Ishikawa (cell line): Measurements from ENCODE around the gene CEP162.

Source experiments
- CEBPB ChIP-seq: IDR thresholded peaks from 2 replicates; pipeline ENCODE4 v1.6.1; 2012
- CREB1 ChIP-seq: IDR thresholded peaks from 2 replicates; pipeline ENCODE4 v1.6.1; 2012; ENCODE audit warnings: low read depth
- EGR1 ChIP-seq: IDR thresholded peaks from 2 replicates; pipeline ENCODE4 v1.6.1; 2012
- EP300 ChIP-seq: IDR thresholded peaks from 2 replicates; pipeline ENCODE4 v1.6.1; 2012; ENCODE audit warnings: borderline replicate concordance
- FOXM1 ChIP-seq: IDR thresholded peaks from 2 replicates; pipeline ENCODE4 v1.6.1; 2012; ENCODE audit warnings: low read depth, borderline replicate concordance
- NFIC ChIP-seq: IDR thresholded peaks from 2 replicates; pipeline ENCODE4 v1.6.1; 2012
- RAD21 ChIP-seq: IDR thresholded peaks from 2 replicates; pipeline ENCODE4 v1.6.1; 2012; ENCODE audit warnings: low read depth
- TAF1 ChIP-seq: IDR thresholded peaks from 2 replicates; pipeline ENCODE4 v1.6.1; 2012; ENCODE audit warnings: low read depth, mild to moderate bottlenecking
- TCF12 ChIP-seq: IDR thresholded peaks from 2 replicates; pipeline ENCODE4 v1.6.1; 2012; ENCODE audit warnings: low read depth
- TEAD4 ChIP-seq: IDR thresholded peaks from 2 replicates; pipeline ENCODE4 v1.6.1; 2012
- YY1 ChIP-seq: IDR thresholded peaks from 2 replicates; pipeline ENCODE4 v1.6.1; 2012; ENCODE audit warnings: low read depth
- ZBTB7A ChIP-seq: IDR thresholded peaks from 2 replicates; pipeline ENCODE4 v1.6.1; 2012; ENCODE audit warnings: low read depth
- TF ChIP-seq, protein P1 (sequence below): IDR thresholded peaks from 2 replicates; pipeline ENCODE4 v1.6.1; 2012
- TF ChIP-seq, protein P2 (sequence below): IDR thresholded peaks from 2 replicates; pipeline ENCODE4 v1.6.1; 2012; ENCODE audit warnings: low read depth, mild to moderate bottlenecking
- TF ChIP-seq, protein P3 (sequence below): IDR thresholded peaks from 2 replicates; pipeline ENCODE4 v1.6.1; 2012

CEP162 gene

DNA sequence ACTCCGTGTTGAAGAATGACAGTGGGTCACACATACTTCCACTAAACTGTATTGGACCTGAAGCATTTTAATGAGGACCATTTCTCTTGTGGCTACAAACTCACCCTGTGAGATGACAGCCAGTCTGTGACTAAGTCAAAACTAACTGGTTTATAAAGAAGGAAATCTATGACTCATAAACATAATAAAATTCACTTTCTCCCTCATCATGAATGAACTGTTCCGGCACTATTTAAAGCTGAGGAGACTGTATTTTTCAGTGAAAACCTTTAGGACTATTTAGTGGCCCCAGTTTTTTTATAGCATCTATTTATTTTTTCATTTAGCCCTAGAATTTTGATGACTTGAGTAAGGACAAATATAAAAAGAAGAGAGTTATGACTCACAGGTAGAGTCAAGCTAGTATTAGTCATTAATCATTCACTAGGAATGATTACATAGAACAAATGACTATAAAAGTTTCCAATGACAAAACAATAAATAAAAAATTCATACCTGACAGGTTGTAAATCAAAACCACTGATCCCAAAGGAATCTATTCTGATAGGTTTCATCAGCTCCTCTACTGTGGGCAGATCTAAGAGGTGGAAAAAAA, 34.2 kb downstream of the CEP162 start:
- TF ChIP-seq FOXM1 (no peak), EP300 (no peak), EGR1 (no peak), ZBTB7A (no peak), YY1 (no peak), CREB1 (no peak), RAD21 (no peak), TCF12 (no peak), CEBPB (no peak), TEAD4 (no peak), TAF1 (no peak), NFIC (no peak)
- TF ChIP-seq, protein P1, sequence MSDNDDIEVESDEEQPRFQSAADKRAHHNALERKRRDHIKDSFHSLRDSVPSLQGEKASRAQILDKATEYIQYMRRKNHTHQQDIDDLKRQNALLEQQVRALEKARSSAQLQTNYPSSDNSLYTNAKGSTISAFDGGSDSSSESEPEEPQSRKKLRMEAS, result no peak
- TF ChIP-seq, protein P2, sequence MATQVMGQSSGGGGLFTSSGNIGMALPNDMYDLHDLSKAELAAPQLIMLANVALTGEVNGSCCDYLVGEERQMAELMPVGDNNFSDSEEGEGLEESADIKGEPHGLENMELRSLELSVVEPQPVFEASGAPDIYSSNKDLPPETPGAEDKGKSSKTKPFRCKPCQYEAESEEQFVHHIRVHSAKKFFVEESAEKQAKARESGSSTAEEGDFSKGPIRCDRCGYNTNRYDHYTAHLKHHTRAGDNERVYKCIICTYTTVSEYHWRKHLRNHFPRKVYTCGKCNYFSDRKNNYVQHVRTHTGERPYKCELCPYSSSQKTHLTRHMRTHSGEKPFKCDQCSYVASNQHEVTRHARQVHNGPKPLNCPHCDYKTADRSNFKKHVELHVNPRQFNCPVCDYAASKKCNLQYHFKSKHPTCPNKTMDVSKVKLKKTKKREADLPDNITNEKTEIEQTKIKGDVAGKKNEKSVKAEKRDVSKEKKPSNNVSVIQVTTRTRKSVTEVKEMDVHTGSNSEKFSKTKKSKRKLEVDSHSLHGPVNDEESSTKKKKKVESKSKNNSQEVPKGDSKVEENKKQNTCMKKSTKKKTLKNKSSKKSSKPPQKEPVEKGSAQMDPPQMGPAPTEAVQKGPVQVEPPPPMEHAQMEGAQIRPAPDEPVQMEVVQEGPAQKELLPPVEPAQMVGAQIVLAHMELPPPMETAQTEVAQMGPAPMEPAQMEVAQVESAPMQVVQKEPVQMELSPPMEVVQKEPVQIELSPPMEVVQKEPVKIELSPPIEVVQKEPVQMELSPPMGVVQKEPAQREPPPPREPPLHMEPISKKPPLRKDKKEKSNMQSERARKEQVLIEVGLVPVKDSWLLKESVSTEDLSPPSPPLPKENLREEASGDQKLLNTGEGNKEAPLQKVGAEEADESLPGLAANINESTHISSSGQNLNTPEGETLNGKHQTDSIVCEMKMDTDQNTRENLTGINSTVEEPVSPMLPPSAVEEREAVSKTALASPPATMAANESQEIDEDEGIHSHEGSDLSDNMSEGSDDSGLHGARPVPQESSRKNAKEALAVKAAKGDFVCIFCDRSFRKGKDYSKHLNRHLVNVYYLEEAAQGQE, result no peak
- TF ChIP-seq, protein P3, sequence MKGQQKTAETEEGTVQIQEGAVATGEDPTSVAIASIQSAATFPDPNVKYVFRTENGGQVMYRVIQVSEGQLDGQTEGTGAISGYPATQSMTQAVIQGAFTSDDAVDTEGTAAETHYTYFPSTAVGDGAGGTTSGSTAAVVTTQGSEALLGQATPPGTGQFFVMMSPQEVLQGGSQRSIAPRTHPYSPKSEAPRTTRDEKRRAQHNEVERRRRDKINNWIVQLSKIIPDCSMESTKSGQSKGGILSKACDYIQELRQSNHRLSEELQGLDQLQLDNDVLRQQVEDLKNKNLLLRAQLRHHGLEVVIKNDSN, result no peak

DNA sequence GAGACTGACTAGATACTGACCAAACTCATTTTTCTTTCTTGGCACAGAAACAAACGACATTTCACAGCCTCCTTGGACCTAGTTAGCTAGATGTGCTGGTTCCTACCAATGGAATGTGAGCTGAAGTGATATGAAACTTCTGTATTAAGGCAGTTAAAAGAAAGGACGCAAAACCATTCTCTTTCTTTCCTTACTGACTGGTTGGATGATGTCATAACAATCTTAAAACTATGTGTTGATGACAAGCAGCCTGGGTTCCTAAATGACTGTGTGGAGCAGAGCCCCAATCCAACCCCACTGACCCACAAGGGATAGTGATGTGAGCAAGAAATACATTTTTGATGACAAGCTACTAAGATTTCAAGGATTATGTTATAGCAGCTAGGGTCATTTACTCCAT, 35.6 kb downstream of the CEP162 start:
- TF ChIP-seq, protein P3, result no peak
- TF ChIP-seq NFIC, result no peak
- TF ChIP-seq CEBPB, result no peak
- no peak for TF ChIP-seq ZBTB7A
- TF ChIP-seq, protein P1, result no peak
- no peak for TF ChIP-seq TCF12
- TF ChIP-seq EP300, result no peak
- TF ChIP-seq EGR1, result no peak
- no peak for TF ChIP-seq TAF1
- TF ChIP-seq, protein P2, result no peak

DNA sequence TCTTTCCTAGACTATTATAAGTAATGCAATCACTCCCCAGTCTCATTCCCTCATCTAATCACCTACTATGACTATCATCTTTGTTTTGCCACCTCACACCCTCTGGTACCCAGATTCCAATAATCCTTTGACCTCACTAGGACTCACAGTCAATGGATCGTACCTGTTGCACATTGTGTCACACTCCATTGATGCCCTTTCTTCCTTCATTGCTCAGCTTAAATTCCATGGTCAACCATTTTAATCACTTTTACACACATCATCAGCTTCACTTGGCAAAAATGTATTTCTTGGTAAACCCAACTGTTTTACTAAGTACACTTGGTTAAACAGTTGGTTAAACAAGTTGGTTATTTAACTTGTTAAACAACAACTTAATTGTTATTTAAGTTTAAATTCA, 44.0 kb downstream of the CEP162 start:
- no peak for TF ChIP-seq TCF12
- TF ChIP-seq ZBTB7A, result no peak
- TF ChIP-seq, protein P1, result no peak
- no peak for TF ChIP-seq NFIC
- no peak for TF ChIP-seq FOXM1
- TF ChIP-seq YY1, result no peak
- TF ChIP-seq EP300, result no peak
- TF ChIP-seq, protein P3, result no peak
- no peak for TF ChIP-seq TEAD4
- TF ChIP-seq, protein P2, result no peak
- TF ChIP-seq CREB1, result no peak
- TF ChIP-seq EGR1, result no peak
- no peak for TF ChIP-seq CEBPB

DNA sequence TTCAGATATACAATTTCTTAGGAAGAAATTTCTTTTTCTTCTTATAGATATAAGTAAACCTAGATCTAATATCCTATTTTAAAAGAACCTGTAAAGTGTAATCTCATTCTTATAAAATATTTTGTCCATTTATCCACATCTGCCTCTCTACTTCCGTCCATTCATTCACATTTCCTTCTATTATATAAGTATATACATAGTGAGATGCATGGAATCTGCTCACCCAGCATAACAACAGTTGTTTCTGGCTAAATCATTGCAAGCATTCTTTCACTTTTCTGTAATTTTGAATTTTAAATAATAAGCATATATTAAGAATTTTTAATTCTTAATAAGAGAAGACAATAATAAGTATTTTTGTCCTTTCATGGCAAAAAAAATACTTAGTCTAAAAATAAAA, 45.4 kb downstream of the CEP162 start:
- TF ChIP-seq CREB1 (no peak), TAF1 (no peak), ZBTB7A (no peak), TCF12 (no peak), EGR1 (no peak), NFIC (no peak), FOXM1 (no peak), TEAD4 (no peak), RAD21 (no peak), YY1 (no peak), EP300 (no peak), CEBPB (no peak)
- TF ChIP-seq, protein P2, result no peak
- TF ChIP-seq, protein P3, result no peak
- TF ChIP-seq, protein P1, result no peak
